Breast epithelium (tissue), 3 donors: ENCODE measurements around the gene FTO.

Experiments used
- CTCF ChIP-seq, 3 donors: fragments of 450-650 bp; IDR thresholded peaks; one replicate each; pipeline ENCODE4 v1.5.1; 2016 to 2017; ENCODE audit warnings: antibody characterized with exemption in 3 of 3, mild to moderate bottlenecking in 3 of 3, moderate library complexity in 3 of 3
- POLR2A ChIP-seq: fragments of 450-650 bp; IDR thresholded peaks from one replicate; pipeline ENCODE4 v1.6.1; 2016; ENCODE audit warnings: antibody characterized with exemption, mild to moderate bottlenecking, moderate library complexity

GRCh38 chr16:53865494-53865863, 161.5 kb downstream of the FTO start:
- TF ChIP-seq POLR2A (no peak), CTCF (IDR thresholded peaks at IDR 0.05) (no peak)
